ENCODE data around the gene CACNA1E.

DNA sequence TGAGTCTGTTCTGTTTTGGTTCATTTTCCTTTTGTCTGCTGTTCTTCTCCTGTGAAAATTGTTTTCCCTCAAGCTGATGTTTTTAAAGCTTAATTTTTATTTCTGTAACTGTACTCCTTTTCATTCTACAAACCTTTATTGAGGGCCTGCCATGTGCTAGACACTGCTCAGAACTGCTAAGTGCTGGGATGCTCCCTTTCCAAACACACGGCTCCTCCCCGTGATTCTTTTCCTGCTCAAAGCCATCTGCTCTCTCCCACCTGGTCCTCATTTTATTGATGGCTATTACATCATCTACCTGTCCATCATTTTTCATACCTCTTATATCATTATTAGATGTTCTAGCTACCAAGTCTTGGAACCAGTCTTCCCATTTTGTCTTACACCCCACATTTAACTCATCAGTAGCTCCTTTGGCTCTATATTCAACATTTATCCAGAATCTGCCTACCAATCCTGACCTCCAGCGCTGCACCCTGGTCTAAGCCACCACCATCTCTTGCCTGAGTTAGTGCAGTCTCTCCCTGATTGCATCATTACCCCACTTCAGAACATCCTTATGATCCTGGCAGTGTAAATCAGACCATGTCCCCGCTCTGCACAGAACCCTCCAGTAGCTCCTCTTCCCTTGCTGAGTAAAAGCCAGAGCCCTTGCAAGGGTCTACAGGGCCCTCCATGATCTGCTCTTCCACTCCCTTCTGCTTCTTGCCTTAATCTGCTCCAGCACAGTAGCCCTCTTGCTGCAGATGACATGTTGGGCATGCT lies 118.1 kb downstream of the CACNA1E start:
- TF ChIP-seq, protein P1, sequence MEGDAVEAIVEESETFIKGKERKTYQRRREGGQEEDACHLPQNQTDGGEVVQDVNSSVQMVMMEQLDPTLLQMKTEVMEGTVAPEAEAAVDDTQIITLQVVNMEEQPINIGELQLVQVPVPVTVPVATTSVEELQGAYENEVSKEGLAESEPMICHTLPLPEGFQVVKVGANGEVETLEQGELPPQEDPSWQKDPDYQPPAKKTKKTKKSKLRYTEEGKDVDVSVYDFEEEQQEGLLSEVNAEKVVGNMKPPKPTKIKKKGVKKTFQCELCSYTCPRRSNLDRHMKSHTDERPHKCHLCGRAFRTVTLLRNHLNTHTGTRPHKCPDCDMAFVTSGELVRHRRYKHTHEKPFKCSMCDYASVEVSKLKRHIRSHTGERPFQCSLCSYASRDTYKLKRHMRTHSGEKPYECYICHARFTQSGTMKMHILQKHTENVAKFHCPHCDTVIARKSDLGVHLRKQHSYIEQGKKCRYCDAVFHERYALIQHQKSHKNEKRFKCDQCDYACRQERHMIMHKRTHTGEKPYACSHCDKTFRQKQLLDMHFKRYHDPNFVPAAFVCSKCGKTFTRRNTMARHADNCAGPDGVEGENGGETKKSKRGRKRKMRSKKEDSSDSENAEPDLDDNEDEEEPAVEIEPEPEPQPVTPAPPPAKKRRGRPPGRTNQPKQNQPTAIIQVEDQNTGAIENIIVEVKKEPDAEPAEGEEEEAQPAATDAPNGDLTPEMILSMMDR (IDR thresholded peaks at IDR 0.05; ENCODE audit: low read depth, low read length) = no peak
- TF ChIP-seq POLR2A (IDR thresholded peaks at IDR 0.05; ENCODE audit: extremely low read depth, insufficient read length) (no peak), MYC (IDR thresholded peaks at IDR 0.05; ENCODE audit: low read depth, low read length) (no peak)
- TF ChIP-seq, protein P2, sequence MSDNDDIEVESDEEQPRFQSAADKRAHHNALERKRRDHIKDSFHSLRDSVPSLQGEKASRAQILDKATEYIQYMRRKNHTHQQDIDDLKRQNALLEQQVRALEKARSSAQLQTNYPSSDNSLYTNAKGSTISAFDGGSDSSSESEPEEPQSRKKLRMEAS (IDR thresholded peaks at IDR 0.05; ENCODE audit: low read depth, low read length) = no peak
